NAMALWA (cell line): ENCODE data around the gene FSHR.

Experiments used
- DNase-seq: peaks from one replicate; pipeline ENCODE4 v3.0.0-alpha.2; 2015; ENCODE audit warnings: low spot score

The FSHR gene

GRCh38 chr2:49154140-49154539 lies at the start of gene FSHR:
Gene FSHR (minus strand): TSS chr2:49154515. CDS start chr2:49154417, 98 bp downstream.
- no peak for DNase-seq

- DNase-seq: no peak
Measured at GRCh38 chr2:49199266-49199665, 45.0 kb upstream of the FSHR start.

- DNase-seq: no peak
Measured at GRCh38 chr2:49194701-49195100, 40.4 kb upstream of the FSHR start.

GRCh38 chr2:49192036-49192435 lies 37.7 kb upstream of the FSHR start:
- no peak for DNase-seq

GRCh38 chr2:49189512-49190225 lies 35.4 kb upstream of the FSHR start:
- no peak for DNase-seq

GRCh38 chr2:49186050-49186648 lies 31.8 kb upstream of the FSHR start:
- DNase-seq: no peak

- no peak for DNase-seq
Measured at GRCh38 chr2:49178656-49179055, 24.3 kb upstream of the FSHR start.

- DNase-seq: no peak
Measured at GRCh38 chr2:49177194-49177593, 22.9 kb upstream of the FSHR start.

- DNase-seq: no peak
Measured at GRCh38 chr2:49175831-49176230, 21.5 kb upstream of the FSHR start.

- no peak for DNase-seq
Measured at GRCh38 chr2:49174750-49175149, 20.4 kb upstream of the FSHR start.

- DNase-seq: no peak
Measured at GRCh38 chr2:49167131-49167530, 12.8 kb upstream of the FSHR start.

- no peak for DNase-seq
Measured at GRCh38 chr2:49165662-49166061, 11.3 kb upstream of the FSHR start.

GRCh38 chr2:49164729-49165128 lies 10.4 kb upstream of the FSHR start:
- no peak for DNase-seq

GRCh38 chr2:49162151-49162550 lies 7.8 kb upstream of the FSHR start:
- no peak for DNase-seq

- no peak for DNase-seq
Measured at GRCh38 chr2:49154891-49155290, 576 bp upstream of the FSHR start.

- no peak for DNase-seq
Measured at GRCh38 chr2:49153252-49153651, 1.1 kb downstream of the FSHR start.

- no peak for DNase-seq
Measured at GRCh38 chr2:49152824-49153223, 1.5 kb downstream of the FSHR start.

GRCh38 chr2:49146401-49146800 lies 7.9 kb downstream of the FSHR start:
- no peak for DNase-seq

- DNase-seq: no peak
Measured at GRCh38 chr2:49131801-49132200, 22.5 kb downstream of the FSHR start.

- no peak for DNase-seq
Measured at GRCh38 chr2:49129034-49129433, 25.3 kb downstream of the FSHR start.

- DNase-seq: no peak
Measured at GRCh38 chr2:49123600-49123999, 30.7 kb downstream of the FSHR start.

- DNase-seq: no peak
Measured at GRCh38 chr2:49122107-49122506, 32.2 kb downstream of the FSHR start.

GRCh38 chr2:49113046-49113445 lies 41.3 kb downstream of the FSHR start:
- no peak for DNase-seq

GRCh38 chr2:49111456-49111855 lies 42.9 kb downstream of the FSHR start:
- DNase-seq: no peak
